ENCODE measurements around the gene AWAT1. TPM values are rescaled to one million over a fixed set of nuclear protein-coding genes. Genes with fewer than 3 reads are reported as not detected.

AWAT1 gene
- polyA plus RNA-seq, 1 donor (not counting 4 experiments of a cell fraction or from before 2014, with no cell fraction given): not detected

DNA sequence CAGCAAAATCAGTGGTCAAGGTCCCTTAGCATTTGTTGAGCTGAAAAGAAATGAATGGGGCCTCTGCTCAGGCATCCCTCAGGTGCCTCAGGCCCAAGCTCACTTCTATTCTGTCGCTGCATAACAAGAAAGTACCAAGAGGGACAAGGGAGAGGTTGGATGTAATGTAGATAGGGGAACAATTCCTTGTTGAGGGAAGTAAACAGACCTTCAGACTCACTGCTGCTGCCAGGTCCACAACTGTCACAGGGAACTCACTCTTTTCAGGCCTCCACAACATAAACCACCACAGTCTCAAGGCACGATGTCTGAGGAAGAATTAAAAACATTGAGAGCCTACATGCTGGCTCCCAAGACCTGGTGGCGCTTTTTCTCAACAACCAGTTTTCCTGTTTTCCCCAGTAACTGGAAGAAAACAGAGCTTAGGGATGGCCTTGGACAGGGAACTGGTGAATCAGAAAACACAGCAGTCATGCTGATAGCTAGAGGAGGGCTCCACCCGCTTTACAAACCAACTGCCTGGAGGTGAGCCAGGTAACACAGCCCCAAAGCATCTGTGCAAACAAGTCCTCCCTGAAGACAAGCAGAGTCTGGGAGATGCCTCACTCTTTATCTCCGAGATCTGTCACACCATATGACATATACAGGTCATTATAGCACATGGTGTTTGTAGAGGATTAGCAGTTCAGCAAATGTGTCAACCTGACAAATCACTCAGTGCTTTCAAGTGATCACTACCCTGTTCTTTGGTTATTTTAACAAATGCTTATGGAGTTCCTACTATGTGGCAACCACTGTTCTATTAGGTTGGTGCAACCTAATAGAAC is 14.3 kb upstream of the AWAT1 start:
- Histone ChIP-seq H2AFZ (ENCODE audit: control insufficient read depth, low read length) (no peak overlapping the region), H3K4me2 (ENCODE audit: control insufficient read depth, extremely low read depth, insufficient read depth, low read depth, low read length) (no peak overlapping the region), H3K4me1 (ENCODE audit: control insufficient read depth, extremely low read depth, insufficient read depth, low read length) (no peaks in the 10 kb centered on the region), H3K9me3 (ENCODE audit: control insufficient read depth, low read depth, low read length) (no peaks in the 10 kb centered on the region), H4K20me1 (ENCODE audit: control insufficient read depth, extremely low read depth, insufficient read depth, low read length) (no peaks in the 10 kb centered on the region), H3K27me3 (ENCODE audit: control insufficient read depth, extremely low read depth, insufficient read depth, low read length) (no peaks in the 10 kb centered on the region), H3K9ac (ENCODE audit: control insufficient read depth, extremely low read depth, insufficient read depth, low read length) (no peak overlapping the region), H3K36me3 (ENCODE audit: control insufficient read depth in 2 of 2, extremely low read depth in 1 of 2, insufficient read depth in 2 of 2, low read length in 2 of 2) (no peaks in the 10 kb centered on the region), H3K79me2 (ENCODE audit: control insufficient read depth, insufficient read depth, low read length) (no peaks in the 10 kb centered on the region), H3K27ac (ENCODE audit: control insufficient read depth, insufficient read depth, low read length) (no peak overlapping the region), H3K9me1 (ENCODE audit: control insufficient read depth, extremely low read depth, insufficient read depth, low read length) (no peaks in the 10 kb centered on the region), H3K4me3 (ENCODE audit: control insufficient read depth in 2 of 3, extremely low read depth in 1 of 3, insufficient read depth in 2 of 3, low read depth in 1 of 3, low read length in 3 of 3) (no peak overlapping the region)
- FAIRE-seq (peak; percentile 44), DNase-seq (ENCODE audit: low read depth, low spot score) (peak; percentile 35)
- TF ChIP-seq, protein P1, sequence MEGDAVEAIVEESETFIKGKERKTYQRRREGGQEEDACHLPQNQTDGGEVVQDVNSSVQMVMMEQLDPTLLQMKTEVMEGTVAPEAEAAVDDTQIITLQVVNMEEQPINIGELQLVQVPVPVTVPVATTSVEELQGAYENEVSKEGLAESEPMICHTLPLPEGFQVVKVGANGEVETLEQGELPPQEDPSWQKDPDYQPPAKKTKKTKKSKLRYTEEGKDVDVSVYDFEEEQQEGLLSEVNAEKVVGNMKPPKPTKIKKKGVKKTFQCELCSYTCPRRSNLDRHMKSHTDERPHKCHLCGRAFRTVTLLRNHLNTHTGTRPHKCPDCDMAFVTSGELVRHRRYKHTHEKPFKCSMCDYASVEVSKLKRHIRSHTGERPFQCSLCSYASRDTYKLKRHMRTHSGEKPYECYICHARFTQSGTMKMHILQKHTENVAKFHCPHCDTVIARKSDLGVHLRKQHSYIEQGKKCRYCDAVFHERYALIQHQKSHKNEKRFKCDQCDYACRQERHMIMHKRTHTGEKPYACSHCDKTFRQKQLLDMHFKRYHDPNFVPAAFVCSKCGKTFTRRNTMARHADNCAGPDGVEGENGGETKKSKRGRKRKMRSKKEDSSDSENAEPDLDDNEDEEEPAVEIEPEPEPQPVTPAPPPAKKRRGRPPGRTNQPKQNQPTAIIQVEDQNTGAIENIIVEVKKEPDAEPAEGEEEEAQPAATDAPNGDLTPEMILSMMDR (optimal IDR thresholded peaks at IDR 0.05 in 1 of 3, IDR thresholded peaks at IDR 0.05 in 1 of 3, conservative IDR thresholded peaks at IDR 0.05 in 1 of 3; ENCODE audit: extremely low read depth in 1 of 3, insufficient read depth in 2 of 3, low read length in 3 of 3): no peak
- TF ChIP-seq EZH2 (IDR thresholded peaks at IDR 0.05; ENCODE audit: low read length): no peak
- dilution Hi-C loops (cut with MboI; ENCODE audit: extremely low pct_ligation_motif_present, low sequenced_read_pairs): no loop called here

DNA sequence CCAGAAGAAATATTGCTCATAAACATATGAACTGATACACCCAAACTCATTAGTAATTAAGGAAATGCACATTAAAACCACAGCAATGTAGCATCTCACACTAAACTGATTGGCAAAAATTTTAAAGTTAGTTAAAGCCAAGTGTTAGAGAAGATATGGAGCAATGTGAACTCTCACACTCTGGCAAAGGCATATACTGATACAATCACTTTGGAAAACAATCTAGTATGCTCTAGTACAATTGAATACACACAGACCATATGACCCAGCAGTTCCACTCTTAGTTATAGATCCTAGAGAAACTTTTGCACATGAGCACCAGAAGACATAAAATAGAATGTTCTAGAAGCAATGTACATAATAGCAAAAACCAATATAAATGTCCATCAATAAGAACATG is 8.4 kb upstream of the AWAT1 start:
- no peaks in the 10 kb centered on the region for H3K79me2 ChIP-seq (ENCODE audit: control insufficient read depth, insufficient read depth, low read length)
- H4K20me1 ChIP-seq (ENCODE audit: control insufficient read depth, extremely low read depth, insufficient read depth, low read length): no peaks in the 10 kb centered on the region
- H3K9me1 ChIP-seq (ENCODE audit: control insufficient read depth, extremely low read depth, insufficient read depth, low read length): no peaks in the 10 kb centered on the region
- H3K4me2 ChIP-seq (ENCODE audit: control insufficient read depth, extremely low read depth, insufficient read depth, low read depth, low read length): no peak overlapping the region
- H3K9me3 ChIP-seq (ENCODE audit: control insufficient read depth, low read depth, low read length): no peaks in the 10 kb centered on the region
- no peaks in the 10 kb centered on the region for H3K4me1 ChIP-seq (ENCODE audit: control insufficient read depth, extremely low read depth, insufficient read depth, low read length)
- no peak for TF ChIP-seq EZH2 (IDR thresholded peaks at IDR 0.05; ENCODE audit: low read length)
- TF ChIP-seq, protein P1 (optimal IDR thresholded peaks at IDR 0.05 in 1 of 3, IDR thresholded peaks at IDR 0.05 in 1 of 3, conservative IDR thresholded peaks at IDR 0.05 in 1 of 3; ENCODE audit: extremely low read depth in 1 of 3, insufficient read depth in 2 of 3, low read length in 3 of 3): no peak
- no peak overlapping the region for H3K9ac ChIP-seq (ENCODE audit: control insufficient read depth, extremely low read depth, insufficient read depth, low read length)
- no peak for DNase-seq (ENCODE audit: low read depth, low spot score)
- FAIRE-seq: no peak
- H3K4me3 ChIP-seq (ENCODE audit: control insufficient read depth in 2 of 3, extremely low read depth in 1 of 3, insufficient read depth in 2 of 3, low read depth in 1 of 3, low read length in 3 of 3): no peak overlapping the region
- H3K36me3 ChIP-seq (ENCODE audit: control insufficient read depth in 2 of 2, extremely low read depth in 1 of 2, insufficient read depth in 2 of 2, low read length in 2 of 2): no peaks in the 10 kb centered on the region
- no peak overlapping the region for H2AFZ ChIP-seq (ENCODE audit: control insufficient read depth, low read length)
- no peak overlapping the region for H3K27ac ChIP-seq (ENCODE audit: control insufficient read depth, insufficient read depth, low read length)
- dilution Hi-C loops (cut with MboI; ENCODE audit: extremely low pct_ligation_motif_present, low sequenced_read_pairs): no loop called here
- H3K27me3 ChIP-seq (ENCODE audit: control insufficient read depth, extremely low read depth, insufficient read depth, low read length): no peaks in the 10 kb centered on the region

All from keratinocyte (primary cell).